ENCODE results near the gene CEP55. TPM values are rescaled to one million over a fixed set of nuclear protein-coding genes. Genes with fewer than 3 reads are reported as not detected.

The CEP55 gene
- total and polyA plus RNA-seq, 7 donors = 1.4 to 18.2 (median 1.8) TPM; not detected in 2

GRCh38 chr10:93573924-93574323, 77.5 kb downstream of the CEP55 start:
- TF ChIP-seq, protein P1, sequence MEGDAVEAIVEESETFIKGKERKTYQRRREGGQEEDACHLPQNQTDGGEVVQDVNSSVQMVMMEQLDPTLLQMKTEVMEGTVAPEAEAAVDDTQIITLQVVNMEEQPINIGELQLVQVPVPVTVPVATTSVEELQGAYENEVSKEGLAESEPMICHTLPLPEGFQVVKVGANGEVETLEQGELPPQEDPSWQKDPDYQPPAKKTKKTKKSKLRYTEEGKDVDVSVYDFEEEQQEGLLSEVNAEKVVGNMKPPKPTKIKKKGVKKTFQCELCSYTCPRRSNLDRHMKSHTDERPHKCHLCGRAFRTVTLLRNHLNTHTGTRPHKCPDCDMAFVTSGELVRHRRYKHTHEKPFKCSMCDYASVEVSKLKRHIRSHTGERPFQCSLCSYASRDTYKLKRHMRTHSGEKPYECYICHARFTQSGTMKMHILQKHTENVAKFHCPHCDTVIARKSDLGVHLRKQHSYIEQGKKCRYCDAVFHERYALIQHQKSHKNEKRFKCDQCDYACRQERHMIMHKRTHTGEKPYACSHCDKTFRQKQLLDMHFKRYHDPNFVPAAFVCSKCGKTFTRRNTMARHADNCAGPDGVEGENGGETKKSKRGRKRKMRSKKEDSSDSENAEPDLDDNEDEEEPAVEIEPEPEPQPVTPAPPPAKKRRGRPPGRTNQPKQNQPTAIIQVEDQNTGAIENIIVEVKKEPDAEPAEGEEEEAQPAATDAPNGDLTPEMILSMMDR (IDR thresholded peaks at IDR 0.05) = no peak
- intact Hi-C loops (cut with DNase I) = no loop called here
- Histone ChIP-seq H3K27me3 (peaks cover 0 to 8% (median 6%) of the 10 kb centered on the region in 3 donors), H3K9me3 (no peaks in the 10 kb centered on the region), H3K36me3 (no peaks in the 10 kb centered on the region), H3K27ac (no peak overlapping the region), H3K4me1 (no peaks in the 10 kb centered on the region), H3K4me3 (no peak overlapping the region)
- no peak for DNase-seq
- WGBS, 2 donors = 57 to 63% methylated on average over 3 of the region's 3 CpGs

DNA sequence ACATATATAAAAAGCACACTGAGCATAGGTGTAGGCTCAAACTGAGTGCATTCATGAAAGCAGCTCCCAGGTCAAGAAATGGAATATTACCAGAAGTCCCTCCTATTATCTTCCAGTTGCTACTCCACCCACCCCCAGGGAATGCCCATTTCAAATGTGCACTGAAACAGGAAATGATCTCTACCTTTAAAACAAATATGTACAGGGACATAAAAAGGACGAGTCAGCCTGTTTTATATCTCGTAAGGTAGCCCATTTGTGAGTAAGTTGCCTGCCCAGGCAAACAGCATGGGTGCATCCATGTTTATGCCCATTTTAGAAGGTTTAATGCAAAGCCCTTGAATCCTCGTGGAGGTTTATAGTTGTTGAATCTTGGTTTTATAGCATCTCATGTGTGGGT, 80.5 kb downstream of the CEP55 start:
- peaks cover 0 to 7% (median 0%) of the 10 kb centered on the region in 3 donors for H3K27me3 ChIP-seq
- no peaks in the 10 kb centered on the region for H3K9me3 ChIP-seq
- TF ChIP-seq, protein P1 (IDR thresholded peaks at IDR 0.05) = no peak
- no peaks in the 10 kb centered on the region for H3K4me1 ChIP-seq
- no peak overlapping the region for H3K4me3 ChIP-seq
- no peaks in the 10 kb centered on the region for H3K36me3 ChIP-seq
- intact Hi-C loops (cut with DNase I) = no loop called here
- WGBS, 2 donors = 11 to 51% methylated on average over 3 of the region's 3 CpGs
- H3K27ac ChIP-seq = no peak overlapping the region
- DNase-seq = no peak

DNA sequence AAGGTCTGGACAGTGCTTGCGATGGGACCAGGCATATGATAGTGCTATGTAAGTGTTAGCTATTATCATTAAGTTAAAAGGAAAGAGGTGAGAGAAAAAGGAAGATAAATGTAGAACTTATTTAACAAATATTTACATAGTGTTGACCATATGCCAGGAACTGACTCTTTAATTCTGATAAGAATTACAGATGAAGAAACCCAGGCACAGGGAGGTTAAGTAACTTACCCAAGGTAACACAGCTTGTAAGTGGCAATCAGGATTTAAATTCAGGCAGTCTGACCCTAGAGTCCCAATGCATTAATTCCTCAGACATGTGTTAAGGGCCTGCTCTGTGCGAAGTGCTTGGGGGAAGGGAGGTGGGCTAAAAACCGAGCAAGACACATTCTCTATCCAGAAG, 81.2 kb downstream of the CEP55 start:
- intact Hi-C loops (cut with DNase I) = no loop called here
- TF ChIP-seq EP300 (IDR thresholded peaks at IDR 0.05) = no peak
- TF ChIP-seq POLR2AphosphoS5 (IDR thresholded peaks at IDR 0.05) = no peak
- no peak for TF ChIP-seq POLR2A (IDR thresholded peaks at IDR 0.05)
- TF ChIP-seq, protein P1 (IDR thresholded peaks at IDR 0.05) = no peak
- Histone ChIP-seq H3K27me3 (peaks cover 0 to 7% (median 0%) of the 10 kb centered on the region in 3 donors), H3K4me1 (no peaks in the 10 kb centered on the region), H3K36me3 (no peaks in the 10 kb centered on the region), H3K27ac (no peak overlapping the region), H3K4me3 (no peak overlapping the region), H3K9me3 (no peaks in the 10 kb centered on the region)
- no peak for DNase-seq
- 75 to 87% methylated on average over 3 of the region's 3 CpGs for WGBS, 2 donors

Small RNA genes lying within 50 kb of the gene (small RNA-seq; reads per million reads assigned to genes)
- 0 to 0.29 (median 0) reads per million in 3 donors for gene RNA5SP323

Other genes starting within 250 kb of the CEP55 start
- 10 to 100 TPM; 33.6 to 83.4 (median 70.2) TPM for gene MYOF, start 14.3 kb upstream of the CEP55 start, total RNA-seq
- 10 to 100 TPM; 12.6 to 36.3 (median 18.5) TPM for gene MYOF, start 14.3 kb upstream of the CEP55 start, polyA plus RNA-seq
- under 1 TPM in 3 of 4 donors, not detected in 1; 0.36 to 0.99 (median 0.55) TPM for gene FFAR4, start 70.1 kb downstream of the CEP55 start, total RNA-seq
- gene FFAR4, start 70.1 kb downstream of the CEP55 start, polyA plus RNA-seq = 10 to 100 TPM in 1 of 3 donors, 1 to 10 TPM in 2; 5.5 to 17.9 (median 8.4) TPM
- gene RBP4, start 104.6 kb downstream of the CEP55 start, total RNA-seq = 10 to 100 TPM in 1 of 4 donors, 1 to 10 TPM in 1, not detected in 2; 3.9 to 16.8 TPM
- 10 to 100 TPM in 1 of 3 donors, 1 to 10 TPM in 2; 3.0 to 21.5 (median 4.2) TPM for gene RBP4, start 104.6 kb downstream of the CEP55 start, polyA plus RNA-seq
- not detected for gene PDE6C, start 115.9 kb downstream of the CEP55 start, total RNA-seq
- gene PDE6C, start 115.9 kb downstream of the CEP55 start, polyA plus RNA-seq = not detected
- 10 to 100 TPM; 11.3 to 23.5 (median 17.3) TPM for gene FRA10AC1, start 206.0 kb downstream of the CEP55 start, total RNA-seq
- 10 to 100 TPM in 1 of 3 donors, 1 to 10 TPM in 2; 4.2 to 14.3 (median 5.4) TPM for gene FRA10AC1, start 206.0 kb downstream of the CEP55 start, polyA plus RNA-seq

Data from sigmoid colon (tissue), 7 donors.